ENCODE measurements around the gene SLC25A15.
"Not testable (repeated sequence)": the region's sequence is repeated elsewhere in the genome, so short reads cannot be mapped to it uniquely, and the experiment has no call there.

The SLC25A15 gene

GRCh38 chr13:40813667-40814454 lies 24.4 kb downstream of the SLC25A15 start:
- no peak for DNase-seq (ENCODE audit: low read depth in 2 of 2)

GRCh38 chr13:40814803-40815202 lies 25.4 kb downstream of the SLC25A15 start:
- DNase-seq (ENCODE audit: low read depth in 2 of 2) = no peak

GRCh38 chr13:40818926-40819325 lies 29.5 kb downstream of the SLC25A15 start:
- no peak for DNase-seq (ENCODE audit: low read depth in 2 of 2)

- no peak for DNase-seq (ENCODE audit: low read depth in 2 of 2)
Observed at GRCh38 chr13:40819797-40820315, 30.4 kb downstream of the SLC25A15 start.

- DNase-seq (ENCODE audit: low read depth in 2 of 2) = not testable (repeated sequence)
Observed at GRCh38 chr13:40839725-40840124, 50.3 kb downstream of the SLC25A15 start.

GRCh38 chr13:40840955-40841354 lies 51.5 kb downstream of the SLC25A15 start:
- DNase-seq (ENCODE audit: low read depth in 2 of 2) = not testable (repeated sequence)

Measured in stimulated activated CD8-positive, alpha-beta memory T cell treated with anti-CD3 and anti-CD28 coated beads, Interleukin-15, amount 100 ng/mL, for 4 hours (primary cell).